ENCODE measurements around the gene GRK5. TPM values are rescaled to one million over a fixed set of nuclear protein-coding genes. Genes with fewer than 3 reads are reported as not detected.

The GRK5 gene
- total RNA-seq, 1 experiment from 2014 or later: 4.5 TPM

DNA sequence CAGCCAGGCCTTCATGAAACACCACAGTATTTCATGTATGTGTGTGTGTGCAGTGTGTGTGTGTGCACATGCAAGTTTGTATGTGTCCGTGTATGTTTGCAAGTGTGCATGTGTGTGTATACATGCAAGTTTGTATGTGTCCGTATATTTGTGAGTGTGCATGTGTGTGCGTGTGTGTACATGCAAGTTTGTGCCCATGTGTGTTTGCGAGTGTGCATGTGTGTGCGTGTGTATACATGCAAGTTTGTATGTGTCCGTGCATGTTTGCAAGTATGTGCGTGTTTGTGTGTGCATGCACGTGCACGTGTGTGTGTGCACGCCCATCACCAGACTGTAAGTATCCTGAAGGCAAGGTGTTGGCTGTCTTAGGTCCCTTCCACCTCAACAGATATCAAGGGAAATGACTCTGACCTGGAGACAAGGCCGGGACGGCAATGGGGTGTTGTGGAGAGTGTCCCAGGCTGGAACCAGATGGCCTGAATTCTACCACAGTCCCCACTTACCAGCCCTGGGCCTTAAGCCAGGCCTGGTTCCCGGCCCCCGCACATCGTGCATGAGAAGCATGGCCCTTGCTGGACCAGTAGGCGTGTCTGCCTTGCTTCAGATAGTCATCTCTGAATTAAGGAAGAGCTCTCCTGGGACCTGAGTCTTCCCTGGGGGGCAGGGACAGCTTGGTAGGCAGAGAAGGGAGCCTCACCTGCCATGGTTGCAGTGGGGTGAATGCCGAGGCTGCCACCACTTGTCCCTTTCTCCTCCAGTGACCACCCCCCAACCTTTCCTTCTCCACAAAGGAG lies 140.0 kb downstream of the GRK5 start:
- Histone ChIP-seq H3K36me3 (ENCODE audit: low read depth, low read length) (no peaks in the 10 kb centered on the region), H3K79me2 (ENCODE audit: low read length) (no peaks in the 10 kb centered on the region), H3K9ac (ENCODE audit: low read length) (no peak overlapping the region), H4K20me1 (ENCODE audit: low read length) (no peaks in the 10 kb centered on the region), H3K4me2 (ENCODE audit: low read length) (no peak overlapping the region), H3K27me3 (ENCODE audit: low read length) (no peaks in the 10 kb centered on the region), H2AFZ (ENCODE audit: low read length) (no peak overlapping the region), H3F3A (ENCODE audit: low read length, unreplicated experiment) (no peaks in the 10 kb centered on the region), H3K9me3 (ENCODE audit: low read length) (no peaks in the 10 kb centered on the region), H3K4me3 (ENCODE audit: low read length) (no peak overlapping the region), H3K27ac (ENCODE audit: low read length) (no peak overlapping the region), H3K9me2 (replicated peaks; ENCODE audit: low read length) (no peaks in the 10 kb centered on the region), H3K4me1 (ENCODE audit: insufficient read depth, low read length) (no peaks in the 10 kb centered on the region)
- DNase-seq (no peak), ATAC-seq (no peak)
- ChIA-PET POLR2A (ENCODE audit: unreplicated experiment) (no interaction called here), CTCF (no interaction called here)
- intact Hi-C loops (cut with micrococcal nuclease): no loop called here
- TF ChIP-seq EZH2phosphoT487 (IDR thresholded peaks at IDR 0.05; ENCODE audit: borderline replicate concordance, low read length): no peak
- TF ChIP-seq, protein P1, sequence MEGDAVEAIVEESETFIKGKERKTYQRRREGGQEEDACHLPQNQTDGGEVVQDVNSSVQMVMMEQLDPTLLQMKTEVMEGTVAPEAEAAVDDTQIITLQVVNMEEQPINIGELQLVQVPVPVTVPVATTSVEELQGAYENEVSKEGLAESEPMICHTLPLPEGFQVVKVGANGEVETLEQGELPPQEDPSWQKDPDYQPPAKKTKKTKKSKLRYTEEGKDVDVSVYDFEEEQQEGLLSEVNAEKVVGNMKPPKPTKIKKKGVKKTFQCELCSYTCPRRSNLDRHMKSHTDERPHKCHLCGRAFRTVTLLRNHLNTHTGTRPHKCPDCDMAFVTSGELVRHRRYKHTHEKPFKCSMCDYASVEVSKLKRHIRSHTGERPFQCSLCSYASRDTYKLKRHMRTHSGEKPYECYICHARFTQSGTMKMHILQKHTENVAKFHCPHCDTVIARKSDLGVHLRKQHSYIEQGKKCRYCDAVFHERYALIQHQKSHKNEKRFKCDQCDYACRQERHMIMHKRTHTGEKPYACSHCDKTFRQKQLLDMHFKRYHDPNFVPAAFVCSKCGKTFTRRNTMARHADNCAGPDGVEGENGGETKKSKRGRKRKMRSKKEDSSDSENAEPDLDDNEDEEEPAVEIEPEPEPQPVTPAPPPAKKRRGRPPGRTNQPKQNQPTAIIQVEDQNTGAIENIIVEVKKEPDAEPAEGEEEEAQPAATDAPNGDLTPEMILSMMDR (conservative IDR thresholded peaks at IDR 0.05; ENCODE audit: low read depth, low read length): no peak
- TF ChIP-seq EZH2 (IDR thresholded peaks at IDR 0.05; ENCODE audit: low read length, unreplicated experiment): no peak
- BruUV-seq (replicated peaks): no TSS peak

DNA sequence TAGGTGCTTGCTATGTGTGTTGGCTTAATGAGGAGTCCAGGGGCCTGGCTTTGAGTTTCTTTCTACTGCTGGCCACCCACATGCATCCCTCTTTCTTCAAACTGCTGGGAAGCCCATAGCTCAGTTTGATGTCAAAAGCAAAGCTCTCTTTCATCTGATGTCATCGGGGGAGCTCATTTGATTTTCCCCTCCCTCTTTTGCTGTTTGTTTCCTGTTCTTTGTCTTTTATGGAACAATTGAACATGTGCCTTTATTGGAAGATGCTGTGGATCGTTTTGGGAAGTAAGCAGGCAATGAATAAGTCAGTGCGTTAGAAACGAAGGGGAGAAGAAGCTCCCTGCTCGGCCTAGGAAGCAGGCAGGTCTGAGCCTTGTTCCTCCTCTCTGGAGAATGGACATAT lies 140.7 kb downstream of the GRK5 start:
- H3K9me3 ChIP-seq (ENCODE audit: low read length): no peaks in the 10 kb centered on the region
- no peak for ATAC-seq
- intact Hi-C loops (cut with micrococcal nuclease): no loop called here
- ChIA-PET POLR2A (ENCODE audit: unreplicated experiment) (no interaction called here), CTCF (no interaction called here)
- no peaks in the 10 kb centered on the region for H3K79me2 ChIP-seq (ENCODE audit: low read length)
- H3K27me3 ChIP-seq (ENCODE audit: low read length): no peaks in the 10 kb centered on the region
- no peaks in the 10 kb centered on the region for H3K4me1 ChIP-seq (ENCODE audit: insufficient read depth, low read length)
- H4K20me1 ChIP-seq (ENCODE audit: low read length): no peaks in the 10 kb centered on the region
- no peaks in the 10 kb centered on the region for H3F3A ChIP-seq (ENCODE audit: low read length, unreplicated experiment)
- no TSS peak for BruUV-seq (replicated peaks)
- H3K9me2 ChIP-seq (replicated peaks; ENCODE audit: low read length): no peaks in the 10 kb centered on the region
- H3K4me2 ChIP-seq (ENCODE audit: low read length): no peak overlapping the region
- H2AFZ ChIP-seq (ENCODE audit: low read length): no peak overlapping the region
- no peak for TF ChIP-seq EZH2 (IDR thresholded peaks at IDR 0.05; ENCODE audit: low read length, unreplicated experiment)
- TF ChIP-seq EZH2phosphoT487 (IDR thresholded peaks at IDR 0.05; ENCODE audit: borderline replicate concordance, low read length): no peak
- TF ChIP-seq, protein P1 (conservative IDR thresholded peaks at IDR 0.05; ENCODE audit: low read depth, low read length): no peak
- H3K9ac ChIP-seq (ENCODE audit: low read length): no peak overlapping the region
- DNase-seq: no peak
- no peaks in the 10 kb centered on the region for H3K36me3 ChIP-seq (ENCODE audit: low read depth, low read length)
- no peak overlapping the region for H3K4me3 ChIP-seq (ENCODE audit: low read length)
- H3K27ac ChIP-seq (ENCODE audit: low read length): no peak overlapping the region

DNA sequence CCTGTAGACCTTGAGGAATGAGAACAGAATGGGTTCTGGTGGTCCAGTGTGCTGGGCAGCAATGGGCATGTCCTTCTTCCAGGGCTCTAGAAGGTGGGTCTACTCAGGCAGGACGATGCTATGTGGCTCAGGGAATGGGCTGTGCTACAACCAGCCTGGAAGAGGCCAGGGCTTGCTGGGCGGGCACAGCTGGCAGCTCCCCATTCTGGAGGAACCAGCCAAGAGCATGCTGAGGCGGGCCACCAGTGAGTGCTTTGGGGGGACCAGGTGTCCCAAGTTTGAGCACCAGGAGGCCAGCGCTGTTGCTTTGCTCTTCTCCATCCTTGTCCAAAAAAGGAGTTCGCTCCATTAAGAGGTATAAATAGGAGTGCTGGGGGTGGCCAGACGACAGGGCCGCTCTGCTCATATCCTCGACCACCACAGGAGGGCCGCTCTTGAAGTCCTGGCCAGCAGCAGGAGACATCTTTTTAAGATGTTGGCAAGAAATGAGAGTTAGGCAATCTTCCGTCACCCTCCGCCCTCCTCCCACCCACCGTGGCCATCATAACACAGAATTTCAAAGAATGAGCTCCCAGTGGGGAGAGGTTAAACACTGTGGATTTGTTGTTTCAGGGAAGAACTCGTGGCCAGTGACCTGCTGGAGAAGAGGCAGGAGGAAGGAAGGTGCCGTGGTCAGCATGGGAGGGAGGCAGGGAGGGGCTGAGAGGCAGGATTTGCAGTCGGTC lies 141.3 kb downstream of the GRK5 start:
- H3K27me3 ChIP-seq (ENCODE audit: low read length): no peaks in the 10 kb centered on the region
- DNase-seq: no peak
- no peaks in the 10 kb centered on the region for H3K79me2 ChIP-seq (ENCODE audit: low read length)
- no peaks in the 10 kb centered on the region for H3K9me2 ChIP-seq (replicated peaks; ENCODE audit: low read length)
- H3K4me1 ChIP-seq (ENCODE audit: insufficient read depth, low read length): no peaks in the 10 kb centered on the region
- no peak overlapping the region for H3K27ac ChIP-seq (ENCODE audit: low read length)
- H4K20me1 ChIP-seq (ENCODE audit: low read length): no peaks in the 10 kb centered on the region
- H3K4me2 ChIP-seq (ENCODE audit: low read length): no peak overlapping the region
- no peaks in the 10 kb centered on the region for H3K36me3 ChIP-seq (ENCODE audit: low read depth, low read length)
- H3K4me3 ChIP-seq (ENCODE audit: low read length): no peak overlapping the region
- intact Hi-C loops (cut with micrococcal nuclease): no loop called here
- no peak overlapping the region for H3K9ac ChIP-seq (ENCODE audit: low read length)
- H3K9me3 ChIP-seq (ENCODE audit: low read length): no peaks in the 10 kb centered on the region
- CTCF ChIA-PET: no interaction called here
- ATAC-seq: no peak
- TF ChIP-seq, protein P1 (conservative IDR thresholded peaks at IDR 0.05; ENCODE audit: low read depth, low read length): no peak
- TF ChIP-seq EZH2phosphoT487 (IDR thresholded peaks at IDR 0.05; ENCODE audit: borderline replicate concordance, low read length) (no peak), EZH2 (IDR thresholded peaks at IDR 0.05; ENCODE audit: low read length, unreplicated experiment) (no peak)
- H3F3A ChIP-seq (ENCODE audit: low read length, unreplicated experiment): no peaks in the 10 kb centered on the region
- BruUV-seq (replicated peaks): no TSS peak
- POLR2A ChIA-PET (ENCODE audit: unreplicated experiment): no interaction called here
- no peak overlapping the region for H2AFZ ChIP-seq (ENCODE audit: low read length)
